HUES6 (cell line): ENCODE measurements around the gene COPB2.

Source experiments
- H3K27ac ChIP-seq: 2 replicates; pipeline ENCODE4 v1.7.0; 2013; ENCODE audit warnings: low read depth, mild to moderate bottlenecking, low read length, inconsistent platforms
- H3K27me3 ChIP-seq: 2 replicates; pipeline ENCODE4 v1.6.1; 2013; ENCODE audit warnings: low read length; ENCODE audit not compliant: control insufficient read depth, insufficient read depth
- H3K36me3 ChIP-seq: 2 replicates; pipeline ENCODE4 v1.6.1; 2013; ENCODE audit warnings: low read length; ENCODE audit not compliant: control insufficient read depth, insufficient read depth
- H3K4me1 ChIP-seq: 2 replicates; pipeline ENCODE4 v1.6.1; 2013; ENCODE audit warnings: low read length; ENCODE audit not compliant: control insufficient read depth, insufficient read depth
- H3K4me3 ChIP-seq: 2 replicates; pipeline ENCODE4 v1.5.1; 2013; ENCODE audit warnings: low read depth, low read length
- H3K9ac ChIP-seq: one replicate; pipeline ENCODE4 v1.6.1; 2013; ENCODE audit warnings: mild to moderate bottlenecking, low read length
- H3K9me3 ChIP-seq: 2 replicates; pipeline ENCODE4 v1.6.1; 2013; ENCODE audit warnings: low read depth, low read length; ENCODE audit not compliant: control insufficient read depth, insufficient read depth

COPB2 gene

GRCh38 chr3:139307601-139308555 is 81.6 kb downstream of the COPB2 start:
- H3K4me3 ChIP-seq, result no peak overlapping the region
- no peak overlapping the region for H3K9ac ChIP-seq
- no peaks in the 10 kb centered on the region for H3K27me3 ChIP-seq
- no peaks in the 10 kb centered on the region for H3K36me3 ChIP-seq
- H3K4me1 ChIP-seq, result peaks cover 5% of the 10 kb centered on the region; the same call in 1 of the 2 replicates
- no peaks in the 10 kb centered on the region for H3K9me3 ChIP-seq
- H3K27ac ChIP-seq, result no peak overlapping the region
